Loucy (cell line): Measurements from ENCODE around the gene SERPINB4.

Source experiments
- H2AFZ ChIP-seq: fragments of 200-600 bp; sonication (generic); 2 replicates; pipeline ENCODE4 v1.6.0; 2016; ENCODE audit warnings: antibody characterized with exemption, mild to moderate bottlenecking, low read length, moderate library complexity
- H3F3A ChIP-seq: fragments of 200-600 bp; 2 replicates; pipeline ENCODE4 v1.6.0; 2016; ENCODE audit warnings: antibody characterized with exemption, low read depth, mild to moderate bottlenecking
- H3K27me3 ChIP-seq: fragments of 200-600 bp; sonication (generic); 2 replicates; pipeline ENCODE4 v1.6.1; 2014; ENCODE audit warnings: low read length, mild to moderate bottlenecking; ENCODE audit not compliant: insufficient read depth, poor library complexity, severe bottlenecking
- H3K36me3 ChIP-seq: fragments of 200-600 bp; sonication (generic); 2 replicates; pipeline ENCODE4 v1.6.1; 2016; ENCODE audit warnings: low read length; ENCODE audit not compliant: insufficient read depth
- H3K4me1 ChIP-seq: fragments of 200-600 bp; sonication (generic); 2 replicates; pipeline ENCODE4 v1.5.1; 2014; ENCODE audit warnings: low read length, mild to moderate bottlenecking; ENCODE audit not compliant: insufficient read depth, poor library complexity, severe bottlenecking
- H3K4me2 ChIP-seq: fragments of 200-600 bp; sonication (generic); 2 replicates; pipeline ENCODE4 v1.6.0; 2014; ENCODE audit warnings: antibody characterized with exemption, low read length, low read depth, mild to moderate bottlenecking; ENCODE audit not compliant: poor library complexity, severe bottlenecking
- H3K4me3 ChIP-seq: fragments of 200-600 bp; sonication (generic); 2 replicates; pipeline ENCODE4 v1.5.1; 2014; ENCODE audit warnings: low read length, mild to moderate bottlenecking, mixed read lengths; ENCODE audit not compliant: poor library complexity, severe bottlenecking
- H3K79me2 ChIP-seq: fragments of 200-600 bp; sonication (generic); 2 replicates; pipeline ENCODE4 v1.6.1; 2014; ENCODE audit warnings: low read length; ENCODE audit not compliant: insufficient read depth
- H3K9ac ChIP-seq: fragments of 200-600 bp; sonication (generic); 2 replicates; pipeline ENCODE4 v1.6.0; 2014; ENCODE audit warnings: mild to moderate bottlenecking, low read depth, low read length, moderate library complexity; ENCODE audit not compliant: poor library complexity, severe bottlenecking
- H3K9me2 ChIP-seq: fragments of 200-600 bp; sonication (generic); replicated peaks from 2 replicates; pipeline ENCODE4 v1.6.1; 2016; ENCODE audit warnings: low read depth, low read length, mixed read lengths
- H3K9me3 ChIP-seq: fragments of 200-600 bp; sonication (generic); 2 replicates; pipeline ENCODE4 v1.6.1; 2014; ENCODE audit warnings: mild to moderate bottlenecking, antibody characterized with exemption, low read length, low read depth; ENCODE audit not compliant: insufficient read depth
- H4K20me1 ChIP-seq: fragments of 200-600 bp; sonication (generic); 2 replicates; pipeline ENCODE4 v1.6.0; 2014; ENCODE audit warnings: antibody characterized with exemption, low read length, mild to moderate bottlenecking; ENCODE audit not compliant: insufficient read depth, poor library complexity, severe bottlenecking
- EZH2phosphoT487 ChIP-seq: fragments of 200-600 bp; IDR thresholded peaks from 2 replicates; pipeline ENCODE4 v1.6.1; 2018; ENCODE audit warnings: antibody characterized with exemption, mild to moderate bottlenecking, moderate library complexity, borderline replicate concordance
- TF ChIP-seq, protein P1 (sequence below): fragments of 200-600 bp; sonication (generic); conservative IDR thresholded peaks from 2 replicates; pipeline ENCODE4 v1.5.1; 2014; ENCODE audit warnings: mild to moderate bottlenecking, antibody characterized with exemption, low read length

Gene SERPINB4

DNA sequence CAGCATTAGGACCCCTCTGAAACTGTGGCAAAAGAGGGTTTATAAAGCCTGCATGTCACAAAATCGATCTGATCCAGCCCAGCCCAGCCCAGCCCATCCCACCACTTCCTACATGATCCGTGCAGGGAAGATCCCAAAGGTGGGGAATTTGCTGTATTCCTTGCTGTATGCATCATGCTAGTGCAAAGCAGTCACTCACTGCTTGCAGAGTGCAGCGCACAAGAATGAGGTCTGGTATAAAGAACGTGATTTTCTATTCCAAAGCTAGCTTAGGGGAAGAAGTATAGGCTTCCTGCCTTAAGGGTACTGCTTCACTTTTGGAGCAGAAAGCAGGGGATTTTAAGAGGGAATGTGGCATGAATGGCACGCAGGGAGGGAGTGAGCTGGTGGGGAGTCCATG is 39.8 kb upstream of the SERPINB4 start:
- Histone ChIP-seq H3K4me2 (no peak overlapping the region), H3K9me3 (peaks cover 6% of the 10 kb centered on the region; the same call in 1 of the 2 replicates), H3K79me2 (no peaks in the 10 kb centered on the region), H3K36me3 (no peaks in the 10 kb centered on the region), H2AFZ (no peak overlapping the region), H4K20me1 (no peaks in the 10 kb centered on the region), H3K4me3 (no peak overlapping the region), H3K9ac (no peak overlapping the region), H3K27me3 (no peaks in the 10 kb centered on the region), H3F3A (no peaks in the 10 kb centered on the region), H3K9me2 (no peaks in the 10 kb centered on the region), H3K4me1 (no peaks in the 10 kb centered on the region)
- no peak for TF ChIP-seq EZH2phosphoT487
- TF ChIP-seq, protein P1, sequence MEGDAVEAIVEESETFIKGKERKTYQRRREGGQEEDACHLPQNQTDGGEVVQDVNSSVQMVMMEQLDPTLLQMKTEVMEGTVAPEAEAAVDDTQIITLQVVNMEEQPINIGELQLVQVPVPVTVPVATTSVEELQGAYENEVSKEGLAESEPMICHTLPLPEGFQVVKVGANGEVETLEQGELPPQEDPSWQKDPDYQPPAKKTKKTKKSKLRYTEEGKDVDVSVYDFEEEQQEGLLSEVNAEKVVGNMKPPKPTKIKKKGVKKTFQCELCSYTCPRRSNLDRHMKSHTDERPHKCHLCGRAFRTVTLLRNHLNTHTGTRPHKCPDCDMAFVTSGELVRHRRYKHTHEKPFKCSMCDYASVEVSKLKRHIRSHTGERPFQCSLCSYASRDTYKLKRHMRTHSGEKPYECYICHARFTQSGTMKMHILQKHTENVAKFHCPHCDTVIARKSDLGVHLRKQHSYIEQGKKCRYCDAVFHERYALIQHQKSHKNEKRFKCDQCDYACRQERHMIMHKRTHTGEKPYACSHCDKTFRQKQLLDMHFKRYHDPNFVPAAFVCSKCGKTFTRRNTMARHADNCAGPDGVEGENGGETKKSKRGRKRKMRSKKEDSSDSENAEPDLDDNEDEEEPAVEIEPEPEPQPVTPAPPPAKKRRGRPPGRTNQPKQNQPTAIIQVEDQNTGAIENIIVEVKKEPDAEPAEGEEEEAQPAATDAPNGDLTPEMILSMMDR = no peak

DNA sequence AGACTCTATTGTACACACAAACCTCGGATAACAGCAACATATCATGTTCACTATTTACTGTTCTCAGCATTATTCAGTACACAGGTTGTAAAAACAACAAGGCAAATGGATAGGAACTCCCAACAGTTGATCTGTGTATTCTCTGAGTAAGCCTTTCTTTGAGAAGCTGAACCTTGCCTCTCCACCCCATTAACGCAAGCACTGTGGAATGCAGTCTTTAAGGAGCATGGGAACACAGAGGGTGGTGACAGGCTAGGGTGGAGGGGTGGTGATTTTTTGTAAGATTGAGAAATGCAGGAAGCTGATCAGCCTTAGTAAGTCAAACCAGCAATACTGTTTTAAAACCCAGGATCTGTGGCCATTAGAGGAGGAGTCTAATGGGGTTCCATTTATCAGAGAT is 39.1 kb upstream of the SERPINB4 start:
- no peaks in the 10 kb centered on the region for H3K27me3 ChIP-seq
- no peak overlapping the region for H3K4me2 ChIP-seq
- no peaks in the 10 kb centered on the region for H3K9me2 ChIP-seq
- peaks cover 6% of the 10 kb centered on the region; the same call in 1 of the 2 replicates for H3K9me3 ChIP-seq
- H3K79me2 ChIP-seq = no peaks in the 10 kb centered on the region
- no peaks in the 10 kb centered on the region for H3F3A ChIP-seq
- no peaks in the 10 kb centered on the region for H3K4me1 ChIP-seq
- no peaks in the 10 kb centered on the region for H3K36me3 ChIP-seq
- H3K9ac ChIP-seq = no peak overlapping the region
- TF ChIP-seq, protein P1 = no peak
- no peak for TF ChIP-seq EZH2phosphoT487
- no peak overlapping the region for H2AFZ ChIP-seq
- no peak overlapping the region for H3K4me3 ChIP-seq
- no peaks in the 10 kb centered on the region for H4K20me1 ChIP-seq

DNA sequence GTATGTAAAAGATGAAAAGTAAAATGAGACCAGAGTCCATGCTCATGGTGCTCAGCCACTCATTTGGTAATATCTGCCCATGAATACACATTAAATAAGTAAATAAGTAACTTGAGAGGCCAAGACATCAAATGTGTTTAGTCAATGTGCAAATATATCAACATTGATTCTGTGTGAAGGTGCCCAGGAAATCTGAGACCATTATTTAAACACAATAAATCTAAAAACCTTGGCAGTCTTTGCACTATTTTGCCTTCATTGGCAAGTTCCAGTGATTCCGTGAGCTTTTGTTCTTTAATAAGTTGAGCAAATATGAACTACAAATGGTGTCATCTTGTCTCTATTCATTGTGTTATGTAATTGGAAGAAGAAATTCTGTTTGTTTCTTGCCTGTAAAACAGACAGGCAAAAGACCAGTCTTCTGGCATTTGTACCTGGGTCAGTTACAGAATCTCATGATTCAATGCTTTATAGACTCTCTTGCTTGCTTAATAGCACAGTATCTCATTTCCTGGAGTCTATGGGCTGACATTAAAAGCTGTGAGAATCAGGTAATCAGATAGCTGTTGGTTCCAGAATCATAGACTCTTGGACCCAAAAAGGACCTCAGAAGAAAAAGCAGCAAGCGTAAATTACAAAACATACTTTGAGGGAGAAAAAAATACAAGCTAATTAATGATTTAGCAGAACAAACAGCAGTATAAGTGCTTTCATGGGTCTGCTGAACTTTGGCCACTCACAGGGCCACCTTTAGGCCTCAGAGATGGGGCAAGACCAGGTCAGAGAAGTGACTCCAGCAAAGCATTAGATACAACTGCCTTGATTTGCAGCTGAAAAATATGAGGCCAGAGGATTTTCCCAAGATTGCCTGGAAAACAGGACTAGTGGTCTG is 37.6 kb upstream of the SERPINB4 start:
- H3K4me2 ChIP-seq = no peak overlapping the region

More for the DNA sequence above, 37.6 kb upstream of the SERPINB4 start:
- no peaks in the 10 kb centered on the region for H3K36me3 ChIP-seq
- H3F3A ChIP-seq = no peaks in the 10 kb centered on the region
- H3K27me3 ChIP-seq = no peaks in the 10 kb centered on the region
- no peak overlapping the region for H3K9ac ChIP-seq
- H4K20me1 ChIP-seq = no peaks in the 10 kb centered on the region
- H3K4me1 ChIP-seq = no peaks in the 10 kb centered on the region
- TF ChIP-seq, protein P1 = no peak
- no peak for TF ChIP-seq EZH2phosphoT487
- no peaks in the 10 kb centered on the region for H3K9me2 ChIP-seq
- H3K4me3 ChIP-seq = no peak overlapping the region
- no peaks in the 10 kb centered on the region for H3K9me3 ChIP-seq
- H3K79me2 ChIP-seq = no peaks in the 10 kb centered on the region
- H2AFZ ChIP-seq = no peak overlapping the region
